Ectodermal cell (in vitro differentiated cells): ENCODE data around the gene PDE1A.

Experiments
- H3K27ac ChIP-seq: 2 replicates; pipeline ENCODE4 v1.7.0; 2013; ENCODE audit warnings: mild to moderate bottlenecking, low read depth, low read length; ENCODE audit not compliant: insufficient read depth, poor library complexity, severe bottlenecking
- H3K27me3 ChIP-seq: 2 replicates; pipeline ENCODE4 v1.7.0; 2013; ENCODE audit warnings: mild to moderate bottlenecking, low read length; ENCODE audit not compliant: insufficient read depth, control insufficient read depth, poor library complexity, severe bottlenecking
- H3K36me3 ChIP-seq: one replicate; pipeline ENCODE4 v1.7.0; 2013; ENCODE audit warnings: low read length; ENCODE audit not compliant: control insufficient read depth, insufficient read depth
- H3K4me1 ChIP-seq: one replicate; pipeline ENCODE4 v1.7.0; 2013; ENCODE audit warnings: low read length; ENCODE audit not compliant: control insufficient read depth, insufficient read depth
- H3K4me3 ChIP-seq: 2 replicates; pipeline ENCODE4 v1.7.0; 2013; ENCODE audit warnings: low read depth, low read length, control low read depth; ENCODE audit not compliant: insufficient read depth
- H3K9me3 ChIP-seq: 2 replicates; pipeline ENCODE4 v1.7.0; 2013; ENCODE audit warnings: mild to moderate bottlenecking, low read length, moderate library complexity; ENCODE audit not compliant: control insufficient read depth
- WGBS, 2 experiments: methylation state at CpG; one replicate each; pipeline ENCODE4 v1.1.7; 2013; ENCODE audit warnings: missing lambda C conversion rate in 2 of 2; 5-methylcytosine and 5-hydroxymethylcytosine counted together

The PDE1A gene

DNA sequence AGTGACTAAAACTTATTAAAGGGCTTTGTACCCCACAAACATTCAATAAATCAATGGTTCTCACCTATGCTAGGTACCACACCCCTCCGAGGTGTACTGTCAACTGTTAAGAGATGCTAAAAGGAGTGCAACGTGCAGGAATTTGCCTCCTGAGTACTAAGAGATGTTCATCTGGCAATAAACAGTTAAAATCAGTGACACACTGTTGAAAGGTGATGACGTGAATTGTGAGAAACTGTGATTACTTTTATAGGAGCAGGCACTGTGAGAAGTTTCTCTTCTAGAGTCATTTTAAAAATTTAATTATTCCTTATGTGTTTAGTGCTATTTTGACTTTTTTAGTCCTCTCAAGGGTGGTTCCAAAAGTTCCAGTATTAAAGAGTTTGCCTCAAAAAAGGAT is 61.0 kb downstream of the PDE1A start:
- Histone ChIP-seq H3K36me3 (no peaks in the 10 kb centered on the region), H3K4me1 (no peaks in the 10 kb centered on the region), H3K9me3 (no peaks in the 10 kb centered on the region), H3K4me3 (no peak overlapping the region), H3K27me3 (no peaks in the 10 kb centered on the region), H3K27ac (no peak overlapping the region)
- WGBS, 2 experiments: 89 to 91% methylated on average over 3 of the region's 3 CpGs

DNA sequence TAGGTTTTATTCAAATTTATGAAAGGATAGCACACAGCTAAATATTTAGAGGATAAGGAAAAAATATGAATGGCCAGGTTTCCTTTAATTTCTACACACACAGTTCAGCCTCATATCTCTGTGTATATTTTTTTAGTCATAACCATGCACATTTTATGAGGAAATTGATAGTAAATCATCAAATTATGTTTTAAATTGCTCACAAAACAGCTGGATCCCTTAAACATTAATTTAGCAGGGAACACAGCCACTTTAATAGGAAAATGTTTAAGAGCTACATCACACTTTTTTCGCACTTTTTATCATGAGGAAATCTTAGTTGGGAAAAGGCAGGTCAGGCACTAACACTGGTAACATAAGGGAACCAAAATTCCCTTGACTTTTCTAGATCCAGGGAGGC is 65.4 kb downstream of the PDE1A start:
- Histone ChIP-seq H3K4me3 (no peak overlapping the region), H3K9me3 (no peaks in the 10 kb centered on the region), H3K4me1 (no peaks in the 10 kb centered on the region), H3K36me3 (no peaks in the 10 kb centered on the region), H3K27ac (no peak overlapping the region), H3K27me3 (no peaks in the 10 kb centered on the region)
- 94 to 95% methylated on average over 1 of the region's 1 CpG for WGBS, 2 experiments

GRCh38 chr2:182360663-182361260 is 66.1 kb downstream of the PDE1A start:
- 96% methylated on average over 2 of the region's 2 CpGs; no CpG with 5 or more reads in 1 of the 2 experiments for WGBS, 2 experiments
- no peak overlapping the region for H3K4me3 ChIP-seq
- H3K27ac ChIP-seq: no peak overlapping the region
- no peaks in the 10 kb centered on the region for H3K4me1 ChIP-seq
- no peaks in the 10 kb centered on the region for H3K36me3 ChIP-seq
- H3K27me3 ChIP-seq: no peaks in the 10 kb centered on the region
- H3K9me3 ChIP-seq: no peaks in the 10 kb centered on the region

GRCh38 chr2:182359990-182360662 is 66.7 kb downstream of the PDE1A start:
- 96% methylated on average over 6 to 7 of the region's 10 CpGs for WGBS, 2 experiments
- Histone ChIP-seq H3K4me3 (no peak overlapping the region), H3K4me1 (no peaks in the 10 kb centered on the region), H3K36me3 (no peaks in the 10 kb centered on the region), H3K27ac (no peak overlapping the region), H3K9me3 (no peaks in the 10 kb centered on the region), H3K27me3 (no peaks in the 10 kb centered on the region)

- H3K27ac ChIP-seq: no peak overlapping the region
- no peaks in the 10 kb centered on the region for H3K27me3 ChIP-seq
- 95 to 100% methylated on average over 6 to 8 of the region's 8 CpGs for WGBS, 2 experiments
- no peaks in the 10 kb centered on the region for H3K36me3 ChIP-seq
- no peaks in the 10 kb centered on the region for H3K9me3 ChIP-seq
- H3K4me1 ChIP-seq: no peaks in the 10 kb centered on the region
- H3K4me3 ChIP-seq: no peak overlapping the region
These were observed 67.5 kb downstream of the PDE1A start for GRCh38 chr2:182359027-182359989.

DNA sequence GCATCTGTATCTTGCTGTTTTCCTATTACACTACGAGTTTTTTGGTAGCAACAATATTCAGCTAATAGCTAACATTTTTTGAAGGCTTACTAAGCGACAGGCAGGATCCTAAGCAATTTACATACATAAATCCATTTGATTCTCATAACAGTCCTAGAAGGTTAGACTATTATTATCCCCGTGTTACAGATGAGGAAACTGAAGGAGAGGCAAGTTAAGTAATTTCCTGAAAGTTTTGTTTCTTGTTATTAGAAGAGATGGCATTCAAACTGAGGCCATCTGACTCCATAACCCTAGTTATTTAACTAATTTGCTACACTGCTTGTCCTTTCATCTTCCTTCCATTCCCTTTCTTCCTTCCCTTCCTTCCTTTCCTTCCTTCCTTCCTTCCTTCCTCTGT is 68.2 kb downstream of the PDE1A start:
- H3K9me3 ChIP-seq: no peaks in the 10 kb centered on the region
- H3K36me3 ChIP-seq: no peaks in the 10 kb centered on the region
- no peak overlapping the region for H3K27ac ChIP-seq
- H3K27me3 ChIP-seq: no peaks in the 10 kb centered on the region
- H3K4me3 ChIP-seq: no peak overlapping the region
- H3K4me1 ChIP-seq: no peaks in the 10 kb centered on the region
- whole genome bisulfite sequencing, 2 experiments: 93 to 97% methylated on average over 2 to 3 of the region's 3 CpGs

DNA sequence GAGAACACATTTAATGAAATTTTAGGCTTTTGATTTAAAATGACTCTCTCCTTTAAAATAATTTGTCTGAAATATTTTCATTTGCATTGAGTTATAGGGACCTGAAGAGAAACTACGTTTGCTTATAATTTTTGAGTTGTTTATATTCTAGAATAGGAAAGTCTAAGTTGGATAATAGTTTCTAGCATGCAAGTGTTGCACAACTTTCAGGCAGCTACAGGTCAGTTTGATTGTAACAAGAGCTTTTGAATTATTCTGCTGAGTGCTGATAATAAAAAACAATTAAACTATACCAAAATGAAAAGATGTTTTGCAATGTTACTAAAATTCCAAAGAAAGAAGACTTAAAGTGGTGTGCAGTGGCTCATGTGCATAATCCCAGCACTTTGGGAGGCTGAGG is 71.0 kb downstream of the PDE1A start:
- Histone ChIP-seq H3K36me3 (no peaks in the 10 kb centered on the region), H3K27ac (no peak overlapping the region), H3K4me3 (no peak overlapping the region), H3K27me3 (no peaks in the 10 kb centered on the region), H3K4me1 (no peaks in the 10 kb centered on the region), H3K9me3 (no peaks in the 10 kb centered on the region)
- 88 to 98% methylated on average over 1 of the region's 1 CpG for WGBS, 2 experiments

GRCh38 chr2:182351427-182351826 is 75.4 kb downstream of the PDE1A start:
- Histone ChIP-seq H3K36me3 (no peaks in the 10 kb centered on the region), H3K9me3 (no peaks in the 10 kb centered on the region), H3K4me3 (no peak overlapping the region), H3K27me3 (no peaks in the 10 kb centered on the region), H3K4me1 (no peaks in the 10 kb centered on the region), H3K27ac (no peak overlapping the region)
- 89 to 91% methylated on average over 3 to 4 of the region's 4 CpGs for WGBS, 2 experiments

GRCh38 chr2:182349268-182349667 is 77.6 kb downstream of the PDE1A start:
- 94 to 95% methylated on average over 2 of the region's 2 CpGs for WGBS, 2 experiments

DNA sequence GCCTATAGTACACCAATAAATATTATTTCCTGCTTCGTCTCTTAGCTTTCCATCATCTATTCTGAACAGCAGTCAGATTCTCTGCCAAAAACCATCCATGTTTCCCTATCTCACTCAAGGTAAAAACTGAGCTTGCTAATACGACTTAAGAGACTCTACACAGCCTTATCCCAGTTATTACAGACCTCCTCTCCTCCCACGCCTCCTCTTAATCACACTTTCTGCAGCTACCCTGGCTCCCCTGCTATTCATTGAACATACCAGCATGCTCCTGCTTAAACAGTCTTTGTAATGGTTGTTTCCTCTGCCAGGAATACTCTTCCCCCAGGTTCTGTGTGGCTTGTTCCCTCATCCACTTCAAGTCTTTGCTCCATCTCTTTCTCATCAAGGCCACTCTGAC is 81.5 kb downstream of the PDE1A start:
- WGBS, 2 experiments: 88 to 91% methylated on average over 3 of the region's 3 CpGs
- H3K36me3 ChIP-seq: no peaks in the 10 kb centered on the region
- H3K9me3 ChIP-seq: no peaks in the 10 kb centered on the region
- no peak overlapping the region for H3K4me3 ChIP-seq
- H3K27me3 ChIP-seq: no peaks in the 10 kb centered on the region
- H3K4me1 ChIP-seq: no peaks in the 10 kb centered on the region
- H3K27ac ChIP-seq: no peak overlapping the region

More at GRCh38 chr2:182349268-182349667, 77.6 kb downstream of the PDE1A start:
- no peaks in the 10 kb centered on the region for H3K27me3 ChIP-seq
- no peaks in the 10 kb centered on the region for H3K4me1 ChIP-seq
- H3K27ac ChIP-seq: no peak overlapping the region
- H3K4me3 ChIP-seq: no peak overlapping the region
- no peaks in the 10 kb centered on the region for H3K36me3 ChIP-seq
- H3K9me3 ChIP-seq: no peaks in the 10 kb centered on the region
